Myocyte (in vitro differentiated cells): ENCODE measurements around the gene DBT. TPM values are rescaled to one million over a fixed set of nuclear protein-coding genes. Genes with fewer than 3 reads are reported as not detected.
"Not testable (repeated sequence)": the region's sequence is repeated elsewhere in the genome, so short reads cannot be mapped to it uniquely, and the experiment has no call there.

ENCODE experiments used
- DNase-seq: peaks from one replicate; pipeline ENCODE4 v3.0.0-alpha.2; 2012; ENCODE audit warnings: low read depth
- polyA plus RNA-seq: library from polyadenylated mRNA; unstranded; fragments of >200 nt; gene quantifications from one replicate; pipeline ENCODE4 v1.2.1, GENCODE V29; 2012; ENCODE audit warnings: missing spikeins
- total RNA-seq: library from RNA; depleted of rRNA; stranded (reverse); fragments of >200 nt; gene quantifications from 2 replicates; pipeline ENCODE4 v1.2.3, GENCODE V29; 2014

DBT gene
- total RNA-seq, result 6.7 and 8.7 TPM in 2 replicates
- 5.6 TPM for polyA plus RNA-seq

DNA sequence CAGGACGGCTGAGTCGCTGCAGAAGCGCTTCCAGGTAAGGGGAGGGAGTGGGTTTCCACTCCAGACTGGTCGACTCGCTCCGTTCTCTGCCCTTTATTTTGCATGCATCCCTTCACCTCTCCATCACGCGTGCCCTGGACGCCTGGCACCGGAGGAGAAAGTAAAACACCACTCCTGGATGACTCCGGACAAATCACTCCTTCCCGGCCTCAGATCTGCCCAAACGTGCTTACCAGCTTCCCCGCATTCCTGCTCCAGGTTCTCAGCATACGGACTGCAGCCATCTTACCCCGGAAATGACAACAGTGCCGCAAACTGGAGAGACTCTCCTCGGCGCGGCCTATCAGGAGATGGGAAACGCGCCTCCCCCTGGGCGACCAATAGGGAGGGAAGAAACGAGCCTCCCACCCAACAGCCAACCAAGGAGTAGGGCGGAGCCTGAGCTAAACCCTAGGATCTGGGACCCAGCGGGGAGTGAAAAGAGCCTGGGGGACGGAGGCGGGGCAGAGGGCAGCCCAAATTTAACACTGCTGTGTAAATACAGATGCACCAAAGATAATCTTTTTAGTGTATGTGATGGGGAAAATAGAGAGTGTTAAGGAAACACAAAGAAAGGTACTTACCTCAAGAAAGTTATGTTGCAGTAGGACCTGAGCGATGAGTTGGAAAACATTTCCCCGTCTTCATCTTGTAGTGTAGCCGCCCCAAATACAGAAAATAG, at the start of gene DBT:
TSS of gene DBT (minus strand) at position 298 of the 721 bp plus-strand sequence. CDS start at position 284, 14 bp downstream.
- DNase-seq, result peak; percentile 96

DNA sequence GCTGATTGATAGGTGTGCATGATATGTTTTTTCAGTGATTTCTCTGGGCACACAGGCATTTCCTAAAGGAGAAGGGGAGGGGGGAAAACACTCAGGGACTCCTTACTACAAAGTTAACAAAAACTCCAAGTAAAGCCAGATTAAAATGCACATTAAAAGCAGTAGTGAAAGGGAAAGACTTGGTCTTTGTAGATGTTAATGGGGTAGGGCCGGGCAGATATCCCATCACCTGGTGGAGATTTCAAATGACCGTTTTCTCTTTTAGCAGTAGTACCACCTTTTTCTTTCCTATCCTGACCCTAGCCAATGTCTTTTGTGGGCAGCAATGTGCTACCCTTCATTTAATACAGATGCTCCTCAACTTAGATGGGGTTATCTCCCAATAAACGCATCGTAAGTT, 48.9 kb upstream of the DBT start:
- DNase-seq, result no peak

DNA sequence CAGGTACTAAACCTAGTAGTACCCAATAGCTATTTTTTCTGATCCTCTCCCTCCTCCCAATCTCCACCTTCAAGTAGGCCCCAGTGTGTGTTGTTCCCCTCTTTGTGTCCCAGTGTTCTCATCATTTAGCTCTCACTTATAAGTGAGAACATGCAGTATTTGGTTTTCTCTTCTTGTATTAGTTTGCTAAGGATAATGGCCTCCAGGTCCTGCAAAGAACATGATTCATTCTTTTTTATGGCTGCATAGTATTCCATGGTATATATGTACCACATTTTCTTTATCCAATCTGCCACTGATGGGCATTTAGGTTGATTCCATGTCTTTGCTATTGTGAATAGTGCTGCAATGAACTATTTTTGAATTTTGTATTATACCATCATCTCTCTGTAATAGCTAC, 47.4 kb upstream of the DBT start:
- not testable (repeated sequence) for DNase-seq

DNA sequence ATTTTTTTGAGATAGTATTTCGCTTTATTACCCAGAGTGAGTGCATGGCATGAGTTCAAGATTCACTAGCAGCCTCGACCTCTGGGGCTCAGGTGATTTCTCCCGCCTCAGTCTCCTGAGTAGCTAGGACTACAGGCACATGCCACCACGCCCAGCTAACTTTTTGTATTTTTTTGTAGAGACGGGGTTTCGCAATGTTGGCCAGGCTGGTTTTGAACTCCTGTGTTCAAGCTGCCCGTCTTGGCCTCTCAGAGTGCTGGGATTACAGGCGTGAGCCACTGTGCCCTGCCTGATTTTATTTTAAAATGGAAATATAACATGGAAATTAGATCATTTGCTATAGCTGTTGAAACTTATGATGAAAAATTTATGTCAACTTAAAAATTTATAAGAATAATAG, 46.5 kb upstream of the DBT start:
- DNase-seq, result no peak

DNA sequence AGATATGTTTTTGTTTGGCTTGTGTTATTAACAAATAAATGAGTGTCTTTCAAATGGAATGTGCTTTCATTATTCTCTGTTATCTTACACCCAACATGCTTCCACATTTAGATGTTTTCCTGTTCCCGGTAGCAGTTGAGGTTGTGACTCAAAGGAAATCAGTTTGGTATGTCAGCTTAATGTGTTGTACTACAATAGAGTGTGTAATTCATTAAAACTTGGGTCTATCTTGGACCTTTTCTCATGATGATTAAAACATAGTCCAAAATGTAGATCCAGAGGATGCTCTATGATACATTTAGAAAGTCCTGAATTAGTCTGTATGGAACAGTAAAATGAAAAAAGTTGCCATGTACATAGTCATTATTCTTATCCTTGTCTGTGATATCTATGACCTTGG, 43.1 kb upstream of the DBT start:
- no peak for DNase-seq

DNA sequence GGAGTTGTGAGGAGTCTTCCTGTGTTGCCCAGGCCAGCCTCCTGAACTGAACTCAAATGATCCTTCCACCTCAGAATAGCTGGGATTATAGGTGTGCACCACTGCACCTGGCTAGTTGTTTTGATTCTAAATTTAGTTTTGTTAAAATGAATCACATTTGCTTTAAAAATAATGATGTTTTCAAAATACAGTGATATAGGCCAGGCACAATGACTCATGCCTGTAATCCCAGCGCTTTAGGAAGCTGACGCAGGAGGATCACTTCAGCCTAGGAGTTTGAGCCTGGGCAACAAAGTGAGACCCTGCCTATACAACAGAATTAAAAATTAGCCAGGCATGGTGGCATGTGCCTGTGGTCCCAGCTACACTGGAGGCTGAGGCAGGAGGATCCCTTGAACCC, 40.7 kb upstream of the DBT start:
- no peak for DNase-seq

DNA sequence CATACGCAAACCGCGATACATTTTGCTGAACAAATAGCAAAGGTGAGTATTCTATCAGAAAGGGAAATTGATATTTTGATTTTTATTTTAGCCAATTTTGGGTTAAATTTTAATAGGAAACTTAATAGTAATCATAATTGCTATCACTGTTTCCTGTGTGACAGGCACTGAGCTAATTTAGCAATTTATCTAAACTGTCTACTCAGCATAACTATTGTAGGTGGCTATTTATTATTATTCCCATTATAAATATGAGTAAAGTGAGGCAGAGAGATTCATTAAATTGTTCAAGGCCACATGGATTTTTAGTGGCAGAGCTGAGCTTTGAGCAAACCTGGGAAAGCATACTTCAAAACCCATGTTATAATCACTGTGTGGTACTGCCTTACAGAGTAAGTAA, 37.5 kb upstream of the DBT start:
- no peak for DNase-seq

DNA sequence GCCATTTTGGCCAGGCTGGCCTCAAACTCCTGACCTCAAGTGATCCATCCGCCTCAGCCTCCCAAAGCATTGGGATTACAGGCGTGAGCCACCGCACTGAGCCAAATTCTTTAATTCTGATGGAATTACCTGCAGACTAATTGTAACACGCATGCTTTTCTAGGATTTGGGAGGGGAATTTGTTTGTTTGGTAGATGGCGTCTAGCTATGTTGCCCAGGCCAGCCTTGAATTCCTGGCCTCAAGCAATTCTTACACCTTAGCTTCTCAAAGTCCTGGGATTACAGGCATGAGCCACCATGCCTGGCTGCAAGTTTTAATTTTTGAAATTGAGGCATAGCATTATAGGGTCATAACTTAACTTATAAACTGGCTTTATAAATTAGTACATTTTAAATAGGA, 35.0 kb upstream of the DBT start:
- DNase-seq, result no peak

DNA sequence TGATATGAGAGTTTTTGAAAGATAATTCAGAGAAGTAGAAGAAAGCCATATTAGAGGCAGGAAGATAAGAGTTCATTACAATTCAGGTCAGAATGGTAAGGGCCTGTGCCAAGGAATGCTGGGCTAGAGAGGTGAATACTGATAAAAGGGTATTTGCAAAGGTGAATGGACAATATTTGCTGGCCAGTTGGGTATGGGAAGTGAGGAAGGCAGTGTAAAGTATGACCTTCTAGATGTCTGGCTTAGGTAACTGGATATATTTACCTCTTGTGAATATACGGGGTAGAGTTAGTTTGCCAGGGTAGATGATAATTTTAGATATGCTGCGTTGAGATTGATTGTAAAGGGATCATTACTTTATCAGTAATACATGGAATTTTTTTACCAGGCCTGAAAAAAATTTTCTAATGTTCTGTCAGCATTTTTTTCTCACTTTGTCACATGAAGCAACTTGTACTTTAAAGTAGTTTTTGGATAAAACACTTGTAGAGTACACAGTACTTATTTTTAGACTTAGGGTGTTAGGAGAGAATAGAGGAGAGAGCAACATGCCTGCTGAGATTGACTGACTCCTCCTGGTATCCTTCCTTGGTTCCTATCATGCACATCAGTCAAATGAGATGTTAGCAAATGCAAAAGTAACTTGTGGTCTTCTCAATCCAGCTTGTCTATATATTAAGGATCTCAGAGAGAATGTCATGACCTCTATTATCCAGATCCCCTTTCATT, 30.5 kb upstream of the DBT start:
- DNase-seq, result no peak

DNA sequence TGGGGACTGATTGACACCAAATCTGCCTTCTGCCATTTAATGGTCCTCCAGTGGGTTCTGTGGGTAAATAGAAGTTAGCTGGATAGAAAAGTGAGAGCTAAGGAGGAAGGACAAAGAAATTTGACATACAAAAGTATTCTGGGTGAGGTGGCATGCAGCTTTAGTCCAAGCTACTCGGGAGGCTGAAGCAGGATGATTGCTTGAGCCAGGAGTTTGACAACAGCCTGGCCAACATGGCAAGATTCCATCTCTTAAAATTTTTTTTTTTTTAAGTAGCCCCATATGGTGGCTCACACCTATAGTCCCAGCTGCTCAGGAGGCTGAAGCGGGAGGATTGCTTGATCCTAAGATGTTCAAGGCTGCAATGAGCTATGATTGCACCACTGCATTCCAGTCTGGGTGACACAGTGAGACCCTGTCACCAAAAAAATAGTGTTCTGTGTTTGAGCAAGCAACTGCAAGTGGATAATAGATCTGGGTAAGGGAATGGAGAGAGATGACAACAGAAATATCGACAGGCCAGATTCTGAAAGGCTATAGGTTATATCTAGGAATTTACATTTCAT, 29.8 kb upstream of the DBT start:
- DNase-seq, result no peak

DNA sequence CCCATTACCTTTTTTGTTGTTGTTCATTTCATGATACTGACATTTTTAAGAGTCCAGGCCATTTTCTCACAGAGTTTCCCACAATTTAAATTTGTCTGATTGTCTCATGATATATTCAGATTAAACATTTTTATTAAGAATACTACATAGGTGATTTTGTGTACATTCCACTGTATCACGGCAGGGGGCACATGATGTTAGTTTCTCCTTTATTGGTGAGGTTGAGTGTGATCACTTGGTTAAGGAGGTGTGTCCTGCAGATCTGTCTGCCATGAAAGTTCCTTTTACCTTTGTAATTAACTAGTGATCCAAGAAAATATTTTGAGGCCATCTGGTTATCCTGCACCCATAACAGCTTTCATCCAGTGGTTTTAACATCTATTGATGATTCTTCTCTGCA, 28.2 kb upstream of the DBT start:
- no peak for DNase-seq

DNA sequence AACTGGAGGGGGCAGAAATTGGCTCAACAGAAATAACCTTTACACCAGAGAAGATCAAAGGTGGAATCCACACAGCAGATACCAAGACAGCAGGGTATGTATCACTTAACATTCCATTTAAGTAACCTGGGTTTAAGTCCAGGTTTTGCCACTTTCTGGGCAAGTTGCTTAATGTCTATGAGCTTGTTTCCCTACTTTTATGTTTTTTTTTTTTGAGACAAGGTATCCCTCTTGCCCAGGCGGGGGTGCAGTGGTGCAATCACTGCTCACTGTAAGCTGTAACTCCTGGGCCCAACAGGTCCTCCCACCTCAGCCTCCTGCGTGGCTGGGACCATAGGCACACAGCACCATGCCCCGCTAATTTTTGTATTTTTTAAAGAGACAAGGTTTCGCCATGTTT, 18.6 kb upstream of the DBT start:
- no peak for DNase-seq

DNA sequence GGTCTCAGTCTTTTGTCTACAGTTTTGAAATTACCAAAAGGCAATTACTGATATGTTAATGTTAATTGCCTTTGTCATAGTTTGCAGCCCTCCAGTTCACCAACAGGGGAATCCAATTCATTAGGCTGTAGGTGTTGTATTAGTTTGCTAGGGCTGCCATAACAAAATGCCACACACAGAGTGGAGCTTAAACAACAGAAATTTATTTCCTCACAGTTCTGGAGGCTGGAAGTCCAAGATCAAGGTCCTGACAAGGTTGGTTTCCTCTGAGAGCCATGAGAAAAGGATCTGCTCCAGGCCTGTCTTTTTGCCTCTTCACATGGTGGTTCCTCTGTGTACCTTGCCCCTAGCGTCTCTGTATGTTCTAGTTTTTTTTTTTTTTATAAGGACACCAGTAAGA, 17.6 kb upstream of the DBT start:
- no peak for DNase-seq

DNA sequence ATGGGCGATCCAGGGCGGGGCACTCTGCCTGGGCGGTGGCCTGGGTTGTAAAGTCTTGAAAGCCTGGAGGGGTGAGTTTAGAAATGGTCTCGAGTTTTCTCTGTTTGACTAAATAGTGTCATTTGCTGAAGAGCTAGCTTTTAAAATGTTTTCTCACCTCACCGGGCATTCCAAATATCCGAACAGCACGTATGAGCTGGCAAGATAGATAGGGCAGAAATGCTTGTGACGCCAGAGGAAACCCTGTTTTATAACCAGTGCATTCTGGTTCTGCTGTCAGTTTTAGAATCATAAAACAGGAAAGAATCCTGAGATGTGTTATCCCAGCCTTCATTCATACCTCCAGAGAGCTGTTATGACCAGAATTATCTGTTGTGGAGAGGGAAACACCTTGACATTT, 17.1 kb upstream of the DBT start:
- peak; percentile 5 for DNase-seq

DNA sequence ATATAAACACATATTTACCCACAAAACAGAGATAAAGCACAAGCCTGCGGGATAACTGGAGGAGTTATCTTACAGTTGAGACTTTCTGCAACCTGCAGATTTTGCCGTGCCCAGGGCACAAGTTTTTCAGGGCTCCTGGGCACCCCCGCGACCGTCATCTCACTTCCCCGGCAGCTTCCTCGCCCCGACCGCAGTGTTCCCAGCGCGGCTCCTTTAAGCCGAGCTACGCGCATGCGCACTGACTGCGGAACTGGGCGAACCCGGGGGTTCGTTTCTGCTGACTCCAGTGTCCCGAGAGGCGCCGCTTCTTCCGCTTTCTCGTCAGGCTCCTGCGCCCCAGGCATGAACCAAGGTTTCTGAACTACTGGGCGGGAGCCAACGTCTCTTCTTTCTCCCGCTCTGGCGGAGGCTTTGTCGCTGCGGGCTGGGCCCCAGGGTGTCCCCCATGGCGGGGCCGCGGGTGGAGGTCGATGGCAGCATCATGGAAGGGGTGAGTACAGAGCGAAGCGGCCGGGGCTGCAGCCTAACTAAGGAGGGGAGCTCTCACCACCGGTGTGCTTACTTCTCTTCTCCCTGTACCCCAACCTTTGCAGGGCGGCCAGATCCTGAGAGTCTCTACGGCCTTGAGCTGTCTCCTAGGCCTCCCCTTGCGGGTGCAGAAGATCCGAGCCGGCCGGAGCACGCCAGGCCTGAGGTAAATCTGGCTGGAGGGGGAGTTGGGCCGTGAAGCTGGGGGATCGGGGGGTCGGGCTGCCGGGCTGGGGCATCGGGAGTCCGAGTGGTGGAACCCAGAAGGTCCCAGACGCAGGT, 16.5 kb upstream of the DBT start, which contains the start of gene RTCA:
TSS of gene RTCA (plus strand) at position 286 of the 810 bp plus-strand sequence. CDS start at position 446, 160 bp downstream.
- peak; percentile 96 for DNase-seq

DNA sequence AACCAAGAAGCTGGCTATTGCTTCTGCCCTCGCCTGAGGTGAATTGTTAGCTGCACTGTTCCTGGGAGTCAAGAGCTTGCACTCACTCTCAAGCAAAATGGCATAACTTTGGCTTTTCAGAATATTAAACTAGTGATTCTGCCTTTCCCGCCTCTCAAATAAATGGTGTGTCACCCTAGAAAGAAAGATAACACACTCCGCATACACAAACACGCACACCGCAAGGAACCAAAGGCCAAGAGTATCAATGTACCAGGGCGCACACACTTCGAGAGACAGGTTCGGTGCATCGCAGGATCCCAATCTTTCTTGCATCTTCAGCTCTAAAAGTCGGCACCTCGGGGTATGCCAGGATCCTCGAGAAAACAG, 15.9 kb upstream of the DBT start:
- no peak for DNase-seq

DNA sequence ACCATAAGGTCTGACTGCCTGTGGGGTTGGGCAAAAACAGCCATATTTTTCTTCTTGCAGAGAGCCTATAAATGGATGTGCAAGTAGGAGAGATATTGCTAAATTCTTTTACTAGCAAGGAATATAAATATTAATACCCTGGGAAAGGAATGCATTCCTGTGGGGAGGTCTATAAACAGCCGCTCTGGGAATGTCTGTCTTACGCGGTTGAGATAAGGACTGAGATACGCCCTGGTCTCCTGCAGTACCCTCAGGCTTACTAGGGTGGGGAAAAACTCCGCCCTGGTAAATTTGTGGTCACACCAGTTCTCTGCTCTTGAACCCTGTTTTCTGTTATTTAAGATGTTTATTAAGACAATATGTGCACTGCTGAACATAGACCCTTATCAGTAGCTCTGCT, 14.4 kb upstream of the DBT start:
- not testable (repeated sequence) for DNase-seq

DNA sequence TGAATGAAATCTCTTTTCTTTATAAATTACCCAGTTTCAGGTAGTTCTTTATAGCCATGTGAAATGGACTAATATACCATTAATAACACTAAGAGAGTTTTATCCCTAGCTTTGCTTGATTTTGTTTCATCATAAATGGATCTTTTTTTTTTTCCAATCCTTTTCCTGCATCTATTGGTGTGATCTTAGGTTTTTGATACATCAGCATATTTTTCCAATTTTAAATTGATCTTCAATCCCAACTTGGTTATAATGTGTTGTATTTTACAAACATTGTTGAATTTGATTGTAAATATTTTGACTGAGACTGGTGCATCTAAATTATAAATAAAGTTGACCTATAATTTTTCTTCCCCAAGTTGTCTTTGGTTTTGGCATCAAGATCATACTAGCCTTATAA, 12.1 kb upstream of the DBT start:
- DNase-seq, result no peak

DNA sequence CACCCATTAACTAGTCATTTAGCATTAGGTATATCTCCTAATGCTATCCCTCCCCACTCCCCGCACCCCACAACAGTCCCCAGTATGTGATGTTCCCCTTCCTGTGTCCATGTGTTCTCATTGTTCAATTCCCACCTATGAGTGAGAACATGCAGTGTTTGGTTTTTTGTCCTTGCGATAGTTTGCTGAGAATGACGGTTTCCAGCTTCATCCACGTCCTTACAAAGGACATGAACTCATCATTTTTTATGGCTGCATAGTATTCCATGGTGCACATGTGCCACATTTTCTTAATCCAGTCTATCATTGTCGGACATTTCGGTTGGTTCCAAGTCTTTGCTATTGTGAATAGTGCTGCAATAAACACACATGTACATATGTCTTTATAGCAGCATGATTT, 8.8 kb upstream of the DBT start:
- not testable (repeated sequence) for DNase-seq

DNA sequence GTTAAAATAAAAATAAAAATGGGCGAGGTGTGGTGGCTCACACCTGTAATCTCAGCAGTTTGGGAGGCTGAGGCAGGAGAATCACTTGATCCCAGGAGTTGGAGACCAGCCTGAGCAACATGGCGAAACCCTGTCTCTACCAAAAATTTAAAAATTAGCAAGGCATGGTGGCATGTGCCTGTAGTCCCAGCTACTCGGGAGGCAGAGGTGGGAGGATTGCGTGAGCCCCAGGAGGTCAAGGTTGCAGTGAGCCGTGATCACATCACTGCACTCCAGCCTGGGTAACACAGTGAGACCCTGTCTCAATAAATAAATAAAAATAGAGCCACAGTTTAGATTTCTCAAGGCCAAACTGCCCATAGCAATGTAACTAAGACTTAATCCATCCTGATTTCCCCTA, 6.6 kb upstream of the DBT start:
- DNase-seq, result not testable (repeated sequence)

DNA sequence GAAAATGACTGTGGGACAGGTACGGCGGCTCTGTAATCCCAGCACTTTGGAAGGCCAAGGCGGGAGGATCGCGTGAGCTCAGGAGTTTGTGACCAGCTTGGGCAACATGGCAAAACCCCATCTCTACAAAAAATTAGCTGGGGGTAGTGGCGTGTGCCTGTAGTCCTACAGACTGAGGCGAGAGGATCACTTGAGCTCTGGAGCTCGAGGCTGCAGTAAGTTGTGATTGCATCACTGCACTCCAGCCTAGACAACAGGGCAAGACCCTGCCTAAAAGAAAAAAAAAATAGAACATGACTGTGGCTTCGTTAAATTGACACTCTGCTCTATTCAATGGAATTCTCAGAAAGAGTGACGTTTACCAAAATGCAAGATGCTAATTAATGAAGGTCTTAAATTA, 3.9 kb upstream of the DBT start:
- no peak for DNase-seq

DNA sequence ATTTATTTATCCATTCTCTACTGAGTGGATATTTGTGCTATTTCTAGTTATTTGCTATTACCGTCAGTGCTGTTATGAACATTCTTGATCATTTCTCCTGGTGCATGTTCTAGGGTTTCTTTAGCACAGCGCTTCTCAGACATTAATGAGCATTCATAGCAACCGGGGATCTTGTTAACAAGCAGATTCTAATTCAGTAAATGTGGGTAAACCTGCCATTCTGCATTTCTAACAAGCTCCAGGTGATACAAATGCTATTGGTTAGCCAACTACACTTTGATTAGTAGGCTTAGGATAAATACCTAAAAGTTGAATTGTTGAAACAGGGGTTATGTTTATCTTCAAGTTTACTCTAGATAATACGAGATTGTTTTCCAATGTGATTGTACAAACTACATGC, 3.3 kb upstream of the DBT start:
- no peak for DNase-seq
